ENCODE data around the gene NTN4.

GRCh38 chr12:95630496-95630895, 160.1 kb downstream of the NTN4 start:
- TF ChIP-seq POLR2A (IDR thresholded peaks at IDR 0.05) (no peak), CTCF (IDR thresholded peaks at IDR 0.05) (no peak), POLR2AphosphoS5 (IDR thresholded peaks at IDR 0.05) (no peak), EP300 (IDR thresholded peaks at IDR 0.05) (no peak)
